ENCODE results near the gene HDAC1.

Gene HDAC1

DNA sequence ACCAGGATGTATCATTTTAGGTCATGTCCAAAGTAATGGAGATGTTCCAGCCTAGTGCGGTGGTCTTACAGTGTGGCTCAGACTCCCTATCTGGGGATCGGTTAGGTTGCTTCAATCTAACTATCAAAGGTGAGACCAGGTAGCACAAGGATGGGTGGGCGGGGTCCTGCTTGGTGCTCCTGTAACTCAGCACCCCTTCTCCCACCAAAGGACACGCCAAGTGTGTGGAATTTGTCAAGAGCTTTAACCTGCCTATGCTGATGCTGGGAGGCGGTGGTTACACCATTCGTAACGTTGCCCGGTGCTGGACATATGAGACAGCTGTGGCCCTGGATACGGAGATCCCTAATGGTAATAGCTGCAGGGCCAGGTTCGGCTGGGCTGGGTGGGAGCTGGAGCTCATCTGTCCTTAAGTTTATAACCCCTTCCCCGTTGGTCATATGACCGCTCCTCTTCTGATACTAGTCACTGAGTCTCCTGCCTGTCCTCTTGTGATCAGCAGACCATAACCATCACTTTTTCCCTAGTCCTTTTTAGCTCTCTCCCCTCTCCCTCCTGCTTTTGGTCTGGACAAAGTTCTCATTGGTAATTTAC, 38.8 kb downstream of the HDAC1 start:
- no peak for DNase-seq

GRCh38 chr1:32331549-32331948, 39.7 kb downstream of the HDAC1 start:
- DNase-seq: no peak

- DNase-seq: no peak
These were observed 40.6 kb downstream of the HDAC1 start for GRCh38 chr1:32332290-32333079.

DNA sequence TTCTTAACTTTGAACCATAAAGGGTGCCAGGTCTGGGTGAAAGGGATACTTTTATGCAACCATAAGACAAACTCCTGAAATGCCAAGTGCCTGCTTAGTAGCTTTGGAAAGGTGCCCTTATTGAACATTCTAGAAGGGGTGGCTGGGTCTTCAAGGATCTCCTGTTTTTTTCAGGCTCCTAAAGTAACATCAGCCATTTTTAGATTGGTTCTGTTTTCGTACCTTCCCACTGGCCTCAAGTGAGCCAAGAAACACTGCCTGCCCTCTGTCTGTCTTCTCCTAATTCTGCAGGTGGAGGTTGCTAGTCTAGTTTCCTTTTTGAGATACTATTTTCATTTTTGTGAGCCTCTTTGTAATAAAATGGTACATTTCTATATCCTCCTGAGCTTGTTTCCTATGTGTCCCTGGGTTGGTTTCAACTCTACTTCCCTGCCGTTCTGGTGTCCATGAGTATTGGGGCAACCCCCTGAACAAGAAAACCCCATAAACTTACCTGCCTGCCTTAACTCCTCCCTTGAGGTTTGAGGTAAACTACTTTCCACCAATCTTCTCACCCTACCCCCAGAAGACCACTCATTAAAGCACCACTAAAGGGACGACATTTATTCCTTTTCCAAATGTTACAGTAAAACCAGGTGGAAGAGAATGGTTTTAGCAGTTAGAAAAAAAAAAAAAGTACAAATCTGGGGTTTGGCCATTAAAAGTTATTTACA, 41.5 kb downstream of the HDAC1 start:
- no peak for DNase-seq

GRCh38 chr1:32334274-32334861, 42.5 kb downstream of the HDAC1 start:
- DNase-seq: no peak

DNA sequence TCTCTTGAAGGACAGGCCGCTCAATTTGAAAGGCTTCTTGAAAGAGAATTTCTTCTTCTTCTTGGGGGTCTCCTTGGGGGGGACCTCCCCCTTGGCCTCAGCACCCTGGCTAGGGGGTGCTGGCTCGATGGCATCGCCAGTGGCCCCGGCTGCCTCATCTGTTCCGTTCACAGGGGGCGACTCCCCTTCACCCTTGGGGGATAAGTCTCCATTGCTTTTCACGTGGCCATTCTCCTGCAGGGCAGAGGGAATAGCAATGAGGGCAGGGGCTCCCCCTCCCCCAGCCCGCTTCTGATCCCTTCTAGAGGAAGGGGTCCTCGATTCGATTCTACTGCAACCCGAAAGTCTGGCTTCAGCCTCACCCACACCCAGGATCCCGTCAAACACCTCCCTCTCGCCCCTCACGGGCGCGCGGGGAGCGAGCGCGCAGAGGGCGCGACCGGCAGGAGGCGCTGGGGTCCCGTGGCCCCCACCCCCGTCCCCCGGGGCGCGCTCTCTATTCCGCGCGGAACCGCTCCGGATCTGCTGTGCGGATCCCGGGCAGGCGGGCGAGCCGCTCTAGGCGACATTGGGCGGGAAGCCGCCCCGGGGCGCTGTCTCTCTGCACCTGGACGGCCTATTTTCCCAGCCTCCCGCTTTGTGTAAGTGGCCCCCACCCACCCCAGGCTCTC, 43.1 kb downstream of the HDAC1 start:
- DNase-seq: peak in 1 of 2 experiments; percentile 33

- DNase-seq: no peak
These were observed 43.6 kb downstream of the HDAC1 start for GRCh38 chr1:32335535-32335789.

DNA sequence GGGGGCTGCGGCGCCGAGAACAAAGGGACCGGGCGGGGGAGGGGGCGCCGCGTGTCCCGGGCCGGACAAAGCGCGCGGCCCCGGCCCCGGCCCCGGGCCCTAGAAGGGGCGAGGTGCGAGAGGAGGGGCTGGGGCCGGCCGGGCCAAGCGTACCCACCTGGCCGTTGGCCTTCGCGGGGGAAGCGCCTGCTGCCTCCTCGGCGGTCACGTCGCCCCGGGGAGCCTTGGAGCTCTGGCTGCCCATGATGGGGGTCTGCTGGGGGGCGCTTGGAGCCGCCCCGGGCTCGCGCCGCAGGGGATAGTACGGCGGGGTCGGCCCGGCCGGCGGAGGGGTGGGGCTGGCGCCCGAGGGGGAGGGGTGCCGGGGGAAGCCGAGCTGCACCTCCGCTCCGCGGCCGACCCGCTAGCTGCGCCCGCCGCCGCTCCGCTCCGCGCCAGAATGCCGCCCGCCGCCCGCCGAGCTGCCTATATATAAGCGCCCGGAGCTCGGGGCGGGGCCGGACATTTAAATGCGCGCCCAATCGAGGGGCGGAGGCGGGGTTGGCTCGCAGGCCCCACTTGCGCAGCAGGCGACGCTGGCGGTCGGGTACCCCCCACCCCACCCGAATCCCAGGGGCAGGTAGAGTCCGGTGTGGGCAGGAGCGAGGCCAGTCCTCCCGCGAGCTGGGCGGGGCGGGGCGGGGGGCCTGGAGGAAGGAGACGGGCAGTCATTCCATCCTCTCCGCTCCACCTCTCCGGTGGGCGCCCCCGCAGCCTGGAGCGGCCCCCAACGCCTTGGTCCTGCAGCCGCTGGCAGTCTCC, 44.1 kb downstream of the HDAC1 start, which contains the start of gene MARCKSL1:
Gene MARCKSL1, minus strand, starts transcription at position 444 of the 801 bp plus-strand sequence. Its CDS starts 200 bp downstream, at position 244.
- DNase-seq: peak; percentile 65 to 77

DNA sequence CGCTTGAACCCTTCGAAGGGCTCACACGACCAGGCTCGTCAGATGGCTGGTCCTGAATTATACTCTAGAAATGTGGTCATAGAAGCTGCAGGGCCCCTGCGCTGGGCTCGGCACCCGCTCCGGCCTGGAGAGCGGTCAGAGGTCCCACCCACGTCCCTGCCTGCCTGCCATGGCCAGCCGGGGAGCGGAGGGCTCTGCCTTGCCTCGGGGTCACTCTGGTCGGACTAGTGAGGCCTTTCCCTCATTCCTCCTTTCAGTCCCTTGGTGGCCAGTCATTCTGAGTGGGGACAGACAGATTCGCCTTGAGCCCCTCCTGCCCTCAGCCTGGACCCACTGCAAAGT, 44.7 kb downstream of the HDAC1 start:
- DNase-seq: no peak

GRCh38 chr1:32336963-32337675, 45.2 kb downstream of the HDAC1 start:
- DNase-seq: no peak

GRCh38 chr1:32337855-32338636, 46.2 kb downstream of the HDAC1 start:
- no peak for DNase-seq

GRCh38 chr1:32338637-32339145, 46.8 kb downstream of the HDAC1 start:
- no peak for DNase-seq

DNA sequence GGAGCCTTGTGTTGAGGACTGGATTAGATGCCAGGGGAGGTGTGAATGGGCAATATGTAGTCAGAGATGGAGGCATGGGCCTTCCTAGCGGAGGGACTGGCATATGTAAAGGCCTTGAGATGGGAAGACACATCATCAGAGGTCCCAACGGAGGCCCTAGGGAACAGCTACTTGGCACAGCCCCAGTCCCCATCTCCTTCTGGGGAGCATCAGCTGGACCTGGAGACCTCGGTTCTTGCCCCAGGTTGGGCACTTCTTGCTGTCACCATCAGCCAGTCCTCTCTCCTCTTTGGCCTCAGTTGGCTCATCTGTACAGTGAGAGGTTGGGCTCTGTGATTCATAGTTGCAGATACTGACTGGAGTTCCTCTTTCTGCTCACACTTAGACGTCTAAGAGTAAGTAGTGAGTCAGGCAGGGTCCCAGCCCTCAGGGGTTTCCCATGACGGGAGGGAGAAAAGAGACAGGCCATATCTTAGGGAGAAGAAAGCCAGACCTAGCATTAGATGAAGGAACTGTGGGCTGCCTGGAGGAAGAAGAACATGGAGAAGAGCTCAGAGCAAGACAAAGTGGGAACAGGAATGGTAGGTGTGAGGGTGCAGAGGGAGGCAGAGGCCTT, 47.6 kb downstream of the HDAC1 start:
- no peak for DNase-seq

DNA sequence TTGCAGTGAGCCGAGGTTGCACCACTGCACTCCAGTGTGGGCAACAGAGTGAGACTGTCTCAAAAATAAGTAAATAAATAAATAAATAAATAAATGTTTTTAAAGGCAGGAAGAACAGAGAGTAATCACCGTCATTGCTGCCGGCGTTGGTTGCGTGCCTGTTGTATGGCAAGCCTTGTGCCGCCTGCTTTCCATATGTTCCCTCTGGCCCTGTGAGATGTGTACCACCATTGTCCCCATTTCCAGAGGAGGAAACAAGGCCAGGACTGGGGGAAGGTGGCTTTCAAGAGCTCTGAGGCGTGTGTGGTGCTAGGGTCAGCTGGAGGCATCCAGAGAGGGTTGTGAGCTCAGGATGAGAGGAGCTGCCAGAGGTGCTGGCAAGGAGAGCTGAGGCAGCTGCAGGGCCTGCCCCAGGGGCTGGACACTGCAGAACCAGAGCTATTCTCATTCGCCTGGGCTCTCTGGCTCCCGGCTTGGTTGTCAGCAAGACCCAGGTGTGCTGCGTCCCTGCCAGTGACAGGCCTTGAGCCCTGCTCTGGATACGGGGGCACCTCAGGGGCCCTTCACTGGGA, 49.4 kb downstream of the HDAC1 start:
- DNase-seq: no peak

DNA sequence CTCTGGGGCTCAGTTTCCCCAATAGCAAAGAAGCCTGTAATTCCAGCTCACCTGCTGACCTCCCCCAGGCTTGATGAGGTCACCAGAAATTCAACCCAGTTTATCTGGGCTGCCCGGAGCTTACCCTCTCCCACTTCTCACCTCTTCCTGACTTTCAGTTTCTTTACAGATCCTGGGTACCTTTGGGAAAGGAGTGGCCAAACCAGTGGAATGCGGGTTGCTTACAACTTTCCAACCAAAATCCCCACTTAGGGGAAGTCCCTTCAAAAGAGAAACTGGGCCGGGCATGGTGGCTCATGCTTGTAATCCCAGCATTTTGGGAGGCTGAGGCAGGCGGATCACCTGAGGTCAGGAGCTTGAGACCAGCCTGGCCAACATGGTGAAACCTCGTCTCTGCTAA, 50.1 kb downstream of the HDAC1 start:
- DNase-seq: no peak

DNA sequence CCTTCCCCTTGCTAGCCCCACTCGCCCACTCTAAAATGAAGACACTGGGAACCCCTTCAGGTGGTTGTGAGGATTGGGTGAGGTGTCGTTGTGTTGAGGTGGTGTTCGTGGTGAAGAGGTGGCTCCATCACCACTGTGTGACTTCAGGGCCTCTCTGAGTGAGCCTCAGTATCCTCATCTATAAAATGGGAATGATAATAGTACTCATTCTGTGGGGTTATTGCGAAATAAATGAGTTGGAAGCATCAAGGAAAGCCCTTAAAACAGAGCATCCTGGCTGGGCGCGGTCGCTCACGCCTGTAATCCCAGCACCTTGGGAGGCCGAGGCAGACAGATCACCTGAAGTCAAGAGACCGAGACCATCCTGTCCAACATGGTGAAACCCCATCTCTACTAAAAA, 50.8 kb downstream of the HDAC1 start:
- DNase-seq: no peak

- no peak for DNase-seq
These were observed 53.5 kb downstream of the HDAC1 start for GRCh38 chr1:32345289-32345827.

DNA sequence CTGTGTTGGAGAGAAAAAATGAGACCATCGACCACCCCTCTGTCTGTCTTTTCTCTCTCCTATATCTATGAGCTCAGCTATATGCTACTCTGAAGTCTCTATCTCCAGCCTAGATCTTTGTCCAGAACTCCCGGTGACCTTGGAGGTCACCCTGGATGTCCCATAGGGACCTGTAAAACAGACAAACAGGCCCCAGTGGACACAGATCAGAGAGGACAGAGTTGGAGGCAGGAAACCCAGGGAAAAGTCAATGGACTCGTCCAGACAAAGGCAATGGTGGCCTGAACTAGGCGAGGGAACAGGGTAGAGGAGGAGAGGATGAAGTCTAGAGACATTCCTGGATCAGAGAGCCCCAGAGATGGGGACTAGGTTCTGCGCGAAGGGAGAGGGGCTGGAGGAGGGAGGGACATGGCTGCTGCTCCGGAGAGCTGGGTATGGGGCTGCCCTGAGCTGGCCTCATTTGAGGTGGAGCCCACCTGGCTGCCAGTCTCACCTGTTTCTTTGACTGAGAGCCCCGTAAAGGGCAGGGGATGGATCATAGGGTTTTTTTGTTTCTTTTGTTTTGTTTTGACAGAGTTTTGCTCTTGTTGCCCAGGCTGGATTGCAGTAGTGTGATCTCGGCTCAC, 54.8 kb downstream of the HDAC1 start:
- DNase-seq: no peak

GRCh38 chr1:32349211-32349708, 57.4 kb downstream of the HDAC1 start:
- no peak for DNase-seq
